ENCODE data around the gene UGT1A4.

UGT1A4 gene

DNA sequence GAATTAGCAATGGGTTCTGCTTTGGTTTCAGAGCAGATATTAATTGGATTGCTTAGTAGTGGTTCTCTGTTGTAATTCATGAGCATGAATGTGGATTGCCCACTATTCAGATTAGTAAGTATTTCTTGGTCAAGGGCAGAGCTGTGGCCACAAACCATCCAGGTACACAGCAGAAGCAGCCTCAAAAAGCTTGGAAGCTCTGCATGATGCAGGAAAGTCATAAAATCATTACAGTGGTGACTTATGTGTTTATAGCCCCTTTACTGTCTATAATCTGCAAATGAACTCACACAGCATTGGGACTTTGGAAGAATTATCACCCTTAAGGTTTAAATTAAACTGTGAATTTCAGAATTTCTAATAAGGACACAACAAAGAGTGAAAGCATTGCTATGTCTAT is 39.6 kb downstream of the UGT1A4 start:
- no peak for DNase-seq
- TF ChIP-seq, protein P1, sequence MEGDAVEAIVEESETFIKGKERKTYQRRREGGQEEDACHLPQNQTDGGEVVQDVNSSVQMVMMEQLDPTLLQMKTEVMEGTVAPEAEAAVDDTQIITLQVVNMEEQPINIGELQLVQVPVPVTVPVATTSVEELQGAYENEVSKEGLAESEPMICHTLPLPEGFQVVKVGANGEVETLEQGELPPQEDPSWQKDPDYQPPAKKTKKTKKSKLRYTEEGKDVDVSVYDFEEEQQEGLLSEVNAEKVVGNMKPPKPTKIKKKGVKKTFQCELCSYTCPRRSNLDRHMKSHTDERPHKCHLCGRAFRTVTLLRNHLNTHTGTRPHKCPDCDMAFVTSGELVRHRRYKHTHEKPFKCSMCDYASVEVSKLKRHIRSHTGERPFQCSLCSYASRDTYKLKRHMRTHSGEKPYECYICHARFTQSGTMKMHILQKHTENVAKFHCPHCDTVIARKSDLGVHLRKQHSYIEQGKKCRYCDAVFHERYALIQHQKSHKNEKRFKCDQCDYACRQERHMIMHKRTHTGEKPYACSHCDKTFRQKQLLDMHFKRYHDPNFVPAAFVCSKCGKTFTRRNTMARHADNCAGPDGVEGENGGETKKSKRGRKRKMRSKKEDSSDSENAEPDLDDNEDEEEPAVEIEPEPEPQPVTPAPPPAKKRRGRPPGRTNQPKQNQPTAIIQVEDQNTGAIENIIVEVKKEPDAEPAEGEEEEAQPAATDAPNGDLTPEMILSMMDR (IDR thresholded peaks at IDR 0.05) = no peak
- intact Hi-C loops (cut with DNase I; ENCODE audit: low total_unique reads) = no loop called here
- Histone ChIP-seq H3K27me3 (no peaks in the 10 kb centered on the region), H3K9me3 (no peaks in the 10 kb centered on the region), H3K36me3 (no peaks in the 10 kb centered on the region), H3K4me1 (no peaks in the 10 kb centered on the region), H3K27ac (no peak overlapping the region), H3K4me3 (no peak overlapping the region)

DNA sequence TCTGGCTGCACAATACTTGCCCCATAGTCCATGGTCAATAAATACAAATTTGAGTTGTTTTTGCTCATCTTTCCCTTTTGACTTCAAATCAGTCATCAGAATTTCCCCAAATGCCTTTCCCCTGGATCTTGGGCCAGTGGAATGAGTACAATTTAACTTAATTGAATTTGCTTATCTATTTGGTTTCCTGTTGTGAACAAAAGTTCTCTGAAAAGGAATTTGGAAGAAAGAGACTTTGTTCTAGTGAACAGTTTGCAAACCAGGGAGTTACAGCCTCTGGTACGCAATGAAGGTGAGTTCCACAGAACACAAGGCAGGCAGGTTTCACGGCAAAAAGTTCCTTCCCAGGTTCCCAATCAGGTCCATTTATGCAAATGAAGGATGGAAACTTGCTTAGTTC is 40.3 kb downstream of the UGT1A4 start:
- intact Hi-C loops (cut with DNase I; ENCODE audit: low total_unique reads) = no loop called here
- Histone ChIP-seq H3K9me3 (no peaks in the 10 kb centered on the region), H3K27ac (no peak overlapping the region), H3K4me1 (no peaks in the 10 kb centered on the region), H3K27me3 (no peaks in the 10 kb centered on the region), H3K4me3 (no peak overlapping the region), H3K36me3 (no peaks in the 10 kb centered on the region)
- TF ChIP-seq, protein P1 (IDR thresholded peaks at IDR 0.05) = no peak
- DNase-seq = no peak

DNA sequence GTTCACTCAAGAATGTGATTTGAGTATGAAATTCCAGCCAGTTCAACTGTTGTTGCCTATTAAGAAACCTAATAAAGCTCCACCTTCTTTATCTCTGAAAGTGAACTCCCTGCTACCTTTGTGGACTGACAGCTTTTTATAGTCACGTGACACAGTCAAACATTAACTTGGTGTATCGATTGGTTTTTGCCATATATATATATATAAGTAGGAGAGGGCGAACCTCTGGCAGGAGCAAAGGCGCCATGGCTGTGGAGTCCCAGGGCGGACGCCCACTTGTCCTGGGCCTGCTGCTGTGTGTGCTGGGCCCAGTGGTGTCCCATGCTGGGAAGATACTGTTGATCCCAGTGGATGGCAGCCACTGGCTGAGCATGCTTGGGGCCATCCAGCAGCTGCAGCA is 41.5 kb downstream of the UGT1A4 start, which contains the start of gene UGT1A1:
TSS of gene UGT1A1 (plus strand) at position 228 of the 400 bp plus-strand sequence. CDS start at position 246, 18 bp downstream.
- H3K9me3 ChIP-seq = no peaks in the 10 kb centered on the region
- no peaks in the 10 kb centered on the region for H3K27me3 ChIP-seq
- TF ChIP-seq, protein P1 (IDR thresholded peaks at IDR 0.05) = no peak
- no peak for DNase-seq
- intact Hi-C loops (cut with DNase I; ENCODE audit: low total_unique reads) = no loop called here
- no peaks in the 10 kb centered on the region for H3K4me1 ChIP-seq
- H3K27ac ChIP-seq = no peak within 1 kb of the TSS
- H3K4me3 ChIP-seq = no peak within 1 kb of the TSS
- H3K36me3 ChIP-seq = no peaks in the 10 kb centered on the region

DNA sequence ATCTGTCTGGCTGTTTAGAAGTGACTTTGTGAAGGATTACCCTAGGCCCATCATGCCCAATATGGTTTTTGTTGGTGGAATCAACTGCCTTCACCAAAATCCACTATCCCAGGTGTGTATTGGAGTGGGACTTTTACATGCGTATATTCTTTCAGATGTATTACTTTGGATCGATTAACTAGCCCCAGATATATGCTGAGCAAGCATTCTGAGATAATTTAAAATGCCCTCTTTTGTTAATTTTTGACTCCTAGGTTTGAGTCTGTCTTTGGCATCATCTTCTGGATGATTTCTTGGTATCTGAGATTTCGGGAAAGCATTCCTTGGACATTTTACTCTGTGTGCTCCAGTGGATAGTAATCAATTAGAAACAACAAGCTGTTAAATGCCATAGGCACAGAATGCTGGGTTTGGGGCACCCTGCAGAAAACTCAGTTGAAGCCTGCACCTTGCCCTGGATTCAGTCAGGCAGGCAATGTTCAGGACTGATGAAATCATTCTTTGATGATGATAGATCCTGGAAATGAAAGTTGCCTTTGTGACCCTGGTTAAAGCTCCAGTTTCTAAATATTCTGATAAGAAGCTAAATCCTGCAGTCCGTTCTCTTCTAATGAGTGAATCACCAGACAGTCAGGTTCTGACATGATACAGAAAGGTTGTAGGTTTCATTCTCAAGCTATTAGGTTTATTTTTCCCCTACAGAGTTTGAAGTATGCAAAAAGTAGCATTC is 42.7 kb downstream of the UGT1A4 start:
- Histone ChIP-seq H3K4me1 (no peaks in the 10 kb centered on the region), H3K36me3 (no peaks in the 10 kb centered on the region), H3K9me3 (no peaks in the 10 kb centered on the region), H3K4me3 (no peak overlapping the region), H3K27ac (no peak overlapping the region), H3K27me3 (no peaks in the 10 kb centered on the region)
- no peak for DNase-seq
- TF ChIP-seq, protein P1 (IDR thresholded peaks at IDR 0.05) = no peak
- intact Hi-C loops (cut with DNase I; ENCODE audit: low total_unique reads) = no loop called here

DNA sequence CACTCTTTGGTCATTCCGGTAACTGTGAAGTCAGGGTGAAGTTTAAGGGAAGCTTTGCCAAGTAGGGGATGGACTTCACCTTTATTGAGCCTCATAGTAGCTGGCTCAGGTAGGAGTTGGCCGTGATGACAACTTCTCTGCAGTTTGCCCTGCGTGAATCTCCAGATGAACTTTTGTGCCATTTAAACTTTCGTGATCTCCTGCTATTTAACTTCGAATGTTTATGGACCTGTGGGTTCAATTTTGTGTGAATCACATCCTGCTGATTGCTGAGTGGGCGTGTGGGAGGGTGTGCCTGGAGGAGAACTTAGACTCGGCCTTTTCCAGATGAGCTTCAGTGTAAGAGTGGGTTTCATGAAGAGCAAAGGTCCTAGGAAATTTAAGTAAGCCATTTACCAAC is 45.7 kb downstream of the UGT1A4 start:
- intact Hi-C loops (cut with DNase I; ENCODE audit: low total_unique reads) = no loop called here
- DNase-seq = no peak
- Histone ChIP-seq H3K27me3 (no peaks in the 10 kb centered on the region), H3K36me3 (no peaks in the 10 kb centered on the region), H3K27ac (no peak overlapping the region), H3K9me3 (no peaks in the 10 kb centered on the region), H3K4me3 (no peak overlapping the region), H3K4me1 (no peaks in the 10 kb centered on the region)
- TF ChIP-seq, protein P1 (IDR thresholded peaks at IDR 0.05) = no peak

Measured in tibial artery (tissue), 4 donors.